Subcutaneous adipose tissue (tissue), 4 donors: ENCODE measurements around the gene IL37. TPM values are rescaled to one million over a fixed set of nuclear protein-coding genes. Genes with fewer than 3 reads are reported as not detected.

Source experiments
- total RNA-seq, 4 donors: library from RNA; depleted of rRNA; stranded (reverse); fragments of >200 nt; gene quantifications; one replicate each; pipeline ENCODE4 v1.1.0, GENCODE V29; 2016
- TF ChIP-seq, protein P1 (sequence below): fragments of 450-650 bp; IDR thresholded peaks from one replicate; pipeline ENCODE4 v1.5.1; 2016; ENCODE audit warnings: low read depth, mild to moderate bottlenecking, control low read depth, antibody characterized with exemption, moderate library complexity

Gene IL37
- total RNA-seq, 4 donors from 2014 or later = not detected

DNA sequence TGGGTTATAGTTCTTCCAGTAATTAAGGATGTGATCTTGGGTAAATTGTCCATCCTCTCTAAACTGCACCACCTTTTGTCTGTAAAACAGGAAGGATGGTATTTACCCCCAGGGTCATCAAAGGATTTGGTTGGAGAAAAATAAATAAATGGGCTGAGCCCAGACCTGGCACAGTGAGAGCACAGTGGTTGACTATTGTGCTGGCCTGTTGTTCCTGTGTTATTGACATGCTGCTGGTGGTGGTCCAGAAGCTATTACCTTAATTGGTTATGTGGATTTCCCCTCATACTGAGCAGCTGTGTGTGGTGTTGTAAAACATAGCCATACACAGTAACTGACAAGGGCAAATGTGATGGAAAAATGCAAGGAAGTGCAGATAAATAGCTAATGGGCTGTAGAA lies 746 bp upstream of the IL37 start:
- TF ChIP-seq, protein P1, sequence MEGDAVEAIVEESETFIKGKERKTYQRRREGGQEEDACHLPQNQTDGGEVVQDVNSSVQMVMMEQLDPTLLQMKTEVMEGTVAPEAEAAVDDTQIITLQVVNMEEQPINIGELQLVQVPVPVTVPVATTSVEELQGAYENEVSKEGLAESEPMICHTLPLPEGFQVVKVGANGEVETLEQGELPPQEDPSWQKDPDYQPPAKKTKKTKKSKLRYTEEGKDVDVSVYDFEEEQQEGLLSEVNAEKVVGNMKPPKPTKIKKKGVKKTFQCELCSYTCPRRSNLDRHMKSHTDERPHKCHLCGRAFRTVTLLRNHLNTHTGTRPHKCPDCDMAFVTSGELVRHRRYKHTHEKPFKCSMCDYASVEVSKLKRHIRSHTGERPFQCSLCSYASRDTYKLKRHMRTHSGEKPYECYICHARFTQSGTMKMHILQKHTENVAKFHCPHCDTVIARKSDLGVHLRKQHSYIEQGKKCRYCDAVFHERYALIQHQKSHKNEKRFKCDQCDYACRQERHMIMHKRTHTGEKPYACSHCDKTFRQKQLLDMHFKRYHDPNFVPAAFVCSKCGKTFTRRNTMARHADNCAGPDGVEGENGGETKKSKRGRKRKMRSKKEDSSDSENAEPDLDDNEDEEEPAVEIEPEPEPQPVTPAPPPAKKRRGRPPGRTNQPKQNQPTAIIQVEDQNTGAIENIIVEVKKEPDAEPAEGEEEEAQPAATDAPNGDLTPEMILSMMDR = no peak

DNA sequence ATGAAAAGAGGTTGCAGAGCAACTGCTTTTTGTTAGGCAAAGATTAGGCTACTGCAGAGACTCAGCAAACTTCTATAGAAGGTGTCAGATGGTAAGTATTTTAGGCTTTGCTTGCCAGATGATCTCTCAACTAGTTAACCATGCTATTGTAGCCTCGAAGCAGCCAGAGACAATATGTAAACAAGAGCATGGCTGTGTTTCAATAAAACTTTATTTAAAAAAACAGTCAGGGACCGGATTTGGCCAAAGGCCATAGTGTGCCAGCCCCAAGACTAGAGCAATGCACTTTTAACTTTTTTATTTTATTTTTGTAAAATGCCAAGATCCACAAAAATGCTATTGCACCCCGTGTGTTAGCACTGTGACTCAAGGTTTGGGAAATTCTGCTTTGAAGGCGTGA lies 1.4 kb downstream of the IL37 start:
- TF ChIP-seq, protein P1 = no peak

DNA sequence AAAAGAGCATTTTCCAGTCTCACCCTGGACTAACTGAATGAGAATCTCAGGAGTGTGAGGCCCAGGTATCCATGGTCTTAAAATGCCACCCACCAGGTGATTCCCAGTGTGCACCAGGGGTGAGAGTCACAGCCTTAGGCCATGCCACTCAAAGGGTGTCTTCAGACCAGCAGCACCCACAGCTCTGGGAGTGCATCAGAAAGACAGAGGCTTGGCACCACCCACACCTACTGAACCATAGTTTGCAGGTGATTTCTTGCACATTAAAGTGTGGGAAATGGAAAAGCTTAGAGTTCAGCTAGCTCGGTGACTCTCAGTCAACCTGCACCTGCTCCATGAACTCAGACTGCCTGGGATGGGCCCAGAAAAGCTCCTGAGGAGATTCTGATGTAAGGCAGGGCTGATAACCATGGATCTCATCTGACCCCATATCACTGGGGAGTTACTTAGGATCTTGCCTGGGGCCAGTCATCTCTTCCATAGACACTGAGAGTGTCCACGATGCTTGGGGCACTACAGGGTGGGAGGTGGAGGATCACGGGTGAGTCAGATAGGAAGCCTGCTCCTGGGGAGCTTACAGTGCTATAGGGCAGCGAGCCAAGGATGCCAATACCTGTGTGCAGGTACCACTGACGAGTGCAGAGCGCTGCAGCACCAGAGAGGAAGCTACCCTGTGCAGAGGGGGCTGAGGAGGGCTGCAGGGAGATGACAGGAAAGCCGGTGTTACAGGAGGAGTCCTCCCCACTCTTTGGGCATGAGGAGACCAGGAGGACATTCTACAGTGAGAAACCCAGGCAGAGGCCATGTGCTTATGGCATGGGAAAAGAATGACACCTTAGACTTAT lies 4.6 kb downstream of the IL37 start:
- TF ChIP-seq, protein P1 = no peak

DNA sequence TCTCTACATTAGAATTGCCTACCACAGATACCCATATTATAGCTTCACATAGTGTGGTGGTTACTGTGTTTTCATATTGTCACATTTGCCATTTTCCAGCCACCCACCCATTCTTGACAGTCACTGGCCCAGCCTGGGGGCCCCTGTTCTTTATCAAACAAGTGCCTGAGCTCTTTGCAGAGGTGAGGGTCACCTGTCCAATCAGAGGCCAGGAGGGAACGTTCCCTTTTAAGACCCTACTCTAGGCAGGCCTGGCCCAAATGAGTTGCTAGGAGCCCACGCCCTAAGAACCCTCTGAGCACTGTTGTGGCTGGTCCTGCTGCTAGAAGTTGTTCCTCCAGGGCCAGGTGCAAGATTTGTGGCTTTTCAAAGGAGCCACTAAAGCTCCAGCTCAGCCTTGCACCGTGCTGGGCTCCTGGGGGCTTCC lies 5.2 kb downstream of the IL37 start:
- TF ChIP-seq, protein P1 = no peak

DNA sequence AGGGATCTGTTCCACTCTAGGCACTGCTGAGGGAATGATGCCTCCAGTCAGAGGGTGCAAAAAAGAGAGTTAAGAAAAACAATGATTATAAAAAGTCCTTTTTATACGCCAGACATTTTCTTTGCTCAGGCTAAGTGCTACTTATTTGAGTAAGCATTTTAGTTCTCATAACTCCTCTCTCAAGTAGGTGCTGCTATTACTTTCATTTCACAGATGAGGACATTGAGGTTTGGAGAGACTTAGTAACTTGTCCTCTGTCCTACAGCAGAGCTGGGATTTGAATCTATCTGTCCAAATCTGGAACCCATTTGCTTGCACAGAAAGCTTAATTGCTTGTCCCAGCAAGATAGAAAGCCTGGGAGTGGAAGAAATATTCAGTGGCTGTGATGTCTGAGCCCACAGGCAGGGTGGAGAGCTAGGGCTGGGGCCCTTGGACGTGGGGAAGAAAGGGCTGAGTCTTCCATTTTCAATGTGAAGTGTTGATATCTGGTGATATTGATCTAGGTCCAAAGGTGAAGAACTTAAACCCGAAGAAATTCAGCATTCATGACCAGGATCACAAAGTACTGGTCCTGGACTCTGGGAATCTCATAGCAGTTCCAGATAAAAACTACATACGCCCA lies 5.8 kb downstream of the IL37 start:
- TF ChIP-seq, protein P1 = no peak

DNA sequence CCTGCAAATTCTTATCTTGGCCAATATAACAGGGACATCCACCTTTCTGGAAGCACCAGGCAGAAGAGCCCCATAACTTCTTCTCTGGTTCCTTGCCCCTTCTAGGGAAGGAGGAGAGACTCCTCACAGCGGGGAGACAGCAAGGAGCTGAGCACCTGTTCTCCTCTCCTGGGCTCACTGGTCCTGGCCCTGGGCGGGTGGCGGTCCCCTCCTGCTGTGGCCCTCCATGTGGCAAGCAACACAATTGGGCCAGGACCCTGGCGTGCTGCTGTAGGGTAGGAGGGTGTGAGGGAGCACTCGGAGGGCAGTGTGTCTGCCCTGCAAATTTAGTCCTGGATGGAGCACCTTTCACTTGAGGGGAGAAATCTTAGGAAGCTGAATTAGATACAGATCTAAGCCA lies 6.9 kb downstream of the IL37 start:
- TF ChIP-seq, protein P1 = no peak

DNA sequence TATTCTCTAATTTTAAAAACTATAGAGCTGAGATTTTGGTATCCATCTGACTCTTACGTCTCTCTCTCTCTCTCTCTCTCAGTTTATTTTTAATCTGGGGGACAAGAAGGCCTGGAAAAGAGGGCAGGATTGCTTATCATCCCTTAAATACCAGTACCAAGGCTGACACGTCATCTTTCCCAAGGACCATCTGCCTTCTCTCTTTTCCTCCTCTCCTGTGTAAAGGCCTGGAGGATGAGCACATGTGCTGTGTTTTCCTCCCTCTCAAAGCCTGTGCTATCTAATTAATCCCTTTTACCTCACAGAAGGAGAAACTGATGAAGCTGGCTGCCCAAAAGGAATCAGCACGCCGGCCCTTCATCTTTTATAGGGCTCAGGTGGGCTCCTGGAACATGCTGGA lies 7.3 kb downstream of the IL37 start:
- TF ChIP-seq, protein P1 = no peak
